ENCODE measurements around the gene SDHAF3. TPM values are rescaled to one million over a fixed set of nuclear protein-coding genes. Genes with fewer than 3 reads are reported as not detected.

Gene SDHAF3
- total and polyA plus RNA-seq, 10 of the 15 experiments (the other 5 are each of a cell fraction or from before 2014, with no cell fraction given) = 24.3 to 124 (median 63.5) TPM

- H3K9ac ChIP-seq (ENCODE audit: control insufficient read depth, insufficient read depth, low read length) = no peak overlapping the region
- no peak for FAIRE-seq
- no peaks in the 10 kb centered on the region for H3K36me3 ChIP-seq (ENCODE audit: control insufficient read depth in 2 of 2, insufficient read depth in 2 of 2, low read length in 1 of 2)
- ChIA-PET SMC1A (ENCODE audit: uncharacterized antibody, unreplicated experiment) (interaction anchor here (2.3 kb wide), 1 partner anchor 8 kb away, joined by 8 read pairs; no protein-coding TSS in a partner anchor), RAD21 (ENCODE audit: unreplicated experiment) (no interaction called here), POLR2A (no interaction called here), CTCF (no interaction called here)
- no peaks in the 10 kb centered on the region for H3K79me2 ChIP-seq (ENCODE audit: control insufficient read depth, insufficient read depth, low read length)
- no peaks in the 10 kb centered on the region for H4K20me1 ChIP-seq (ENCODE audit: control insufficient read depth, insufficient read depth)
- no peak overlapping the region for H3K4me2 ChIP-seq (ENCODE audit: control insufficient read depth, insufficient read depth)
- no peak for ATAC-seq
- H3K9me3 ChIP-seq (replicated peaks; ENCODE audit: control insufficient read depth, insufficient read depth, low read length) = no peaks in the 10 kb centered on the region
- 20% methylated on average over 4 of the region's 4 CpGs for WGBS (ENCODE audit: insufficient coverage, insufficient replicate concordance, low lambda C conversion rate, missing lambda C conversion rate)
- in situ Hi-C loops (cut with MboI) (no loop called here), intact Hi-C loops (cut with micrococcal nuclease; ENCODE audit: unreplicated experiment) (no loop called here)
- no peak overlapping the region for H3K4me3 ChIP-seq
- H2AFZ ChIP-seq (ENCODE audit: control insufficient read depth, low read depth, low read length) = no peak overlapping the region
- no peaks in the 10 kb centered on the region for H3K27me3 ChIP-seq (replicated peaks in 1 of 2; ENCODE audit: control insufficient read depth in 2 of 2, insufficient read depth in 2 of 2, low read length in 1 of 2)
- no TSS peak for BruUV-seq (replicated peaks)
- TF ChIP-seq ZBTB40 (IDR thresholded peaks at IDR 0.05; ENCODE audit: borderline replicate concordance) (no peak), SUPT20H (IDR thresholded peaks at IDR 0.05; ENCODE audit: borderline replicate concordance, control insufficient read depth, low read depth, low read length) (no peak)
- no peaks in the 10 kb centered on the region for H3K4me1 ChIP-seq (ENCODE audit: control insufficient read depth, insufficient read depth, low read length)
- no peak for DNase-seq (ENCODE audit: low read depth, low spot score)
- no peak overlapping the region for H3K27ac ChIP-seq (ENCODE audit: control insufficient read depth, insufficient read depth)
Observed at GRCh38 chr7:97096661-97097060, 20.8 kb upstream of the SDHAF3 start.

Measured in GM12878 (cell line).